H9 (cell line): ENCODE results near the gene RAI1. TPM values are rescaled to one million over a fixed set of nuclear protein-coding genes. Genes with fewer than 3 reads are reported as not detected.

Source experiments
- DNase-seq: peaks from one replicate; pipeline ENCODE4 v3.0.0-alpha.2; 2017
- H2AFZ ChIP-seq: one replicate; pipeline ENCODE4 v1.6.1; 2013; ENCODE audit warnings: mild to moderate bottlenecking, low read length, control low read depth, moderate library complexity
- H2AK5ac ChIP-seq: 2 replicates; pipeline ENCODE4 v1.6.1; 2013; ENCODE audit warnings: low read length, control low read depth, mixed read lengths; ENCODE audit not compliant: insufficient read length
- H2BK120ac ChIP-seq: one replicate; pipeline ENCODE4 v1.6.1; 2013; ENCODE audit warnings: low read depth, mild to moderate bottlenecking, low read length, control low read depth, inconsistent platforms; ENCODE audit not compliant: poor library complexity, severe bottlenecking
- H2BK12ac ChIP-seq: 2 replicates; pipeline ENCODE4 v1.6.1; 2013; ENCODE audit warnings: low read length, control low read depth, mixed read lengths, low read depth; ENCODE audit not compliant: insufficient read length
- H2BK15ac ChIP-seq: 2 replicates; pipeline ENCODE4 v1.6.1; 2013; ENCODE audit warnings: low read depth, low read length, control low read depth
- H2BK20ac ChIP-seq: one replicate; pipeline ENCODE4 v1.6.1; 2013; ENCODE audit warnings: low read depth, mild to moderate bottlenecking, low read length, control low read depth, inconsistent platforms; ENCODE audit not compliant: poor library complexity, severe bottlenecking
- H2BK5ac ChIP-seq: 2 replicates; pipeline ENCODE4 v1.6.1; 2013; ENCODE audit warnings: low read length, control low read depth, mixed read lengths; ENCODE audit not compliant: insufficient read length
- H3K14ac ChIP-seq: 2 replicates; pipeline ENCODE4 v1.6.1; 2013; ENCODE audit warnings: low read length, control low read depth; ENCODE audit not compliant: insufficient read depth
- H3K18ac ChIP-seq: 2 replicates; pipeline ENCODE4 v1.6.1; 2013; ENCODE audit warnings: low read depth, mild to moderate bottlenecking, mixed read lengths, low read length, control low read depth; ENCODE audit not compliant: insufficient read length
- H3K23ac ChIP-seq: 2 replicates; pipeline ENCODE4 v1.6.1; 2013; ENCODE audit warnings: low read length, control low read depth, mixed read lengths, low read depth; ENCODE audit not compliant: insufficient read length
- H3K23me2 ChIP-seq: 2 replicates; pipeline ENCODE4 v1.6.1; 2013; ENCODE audit warnings: low read depth, mild to moderate bottlenecking, mixed read lengths, low read length, control low read depth; ENCODE audit not compliant: insufficient read length, poor library complexity, severe bottlenecking
- H3K27ac ChIP-seq: 2 replicates; pipeline ENCODE4 v1.5.1; 2013; ENCODE audit warnings: low read length, control low read depth, mixed read lengths, low read depth; ENCODE audit not compliant: insufficient read length
- H3K27me3 ChIP-seq: 2 replicates; pipeline ENCODE4 v1.6.1; 2013; ENCODE audit warnings: low read length, control low read depth, inconsistent platforms; ENCODE audit not compliant: insufficient read depth
- H3K4ac ChIP-seq: 2 replicates; pipeline ENCODE4 v1.6.1; 2013; ENCODE audit warnings: low read depth, mild to moderate bottlenecking, control low read depth, inconsistent platforms, low read length, moderate library complexity
- H3K4me1 ChIP-seq: 2 replicates; pipeline ENCODE4 v1.6.1; 2013; ENCODE audit warnings: low read length, control low read depth, inconsistent platforms; ENCODE audit not compliant: insufficient read depth
- H3K4me2 ChIP-seq: 2 replicates; pipeline ENCODE4 v1.6.1; 2013; ENCODE audit warnings: low read length, control low read depth, mixed read lengths; ENCODE audit not compliant: insufficient read length, insufficient read depth
- H3K56ac ChIP-seq: 2 replicates; pipeline ENCODE4 v1.6.1; 2013; ENCODE audit warnings: low read depth, mild to moderate bottlenecking, mixed read lengths, low read length, control low read depth; ENCODE audit not compliant: insufficient read length
- H3K79me1 ChIP-seq: 2 replicates; pipeline ENCODE4 v1.6.1; 2013; ENCODE audit warnings: low read depth, mild to moderate bottlenecking, moderate library complexity, low read length, control low read depth, inconsistent platforms; ENCODE audit not compliant: insufficient read depth, poor library complexity, severe bottlenecking
- H3K79me2 ChIP-seq: 2 replicates; pipeline ENCODE4 v1.6.1; 2013; ENCODE audit warnings: low read length, control low read depth, inconsistent platforms; ENCODE audit not compliant: insufficient read depth
- H3K9ac ChIP-seq: 2 replicates; pipeline ENCODE4 v1.6.1; 2013; ENCODE audit warnings: low read length, control low read depth, mixed read lengths; ENCODE audit not compliant: insufficient read length; ENCODE audit errors: extremely low read depth
- H3K9me3 ChIP-seq: one replicate; pipeline ENCODE4 v1.6.1; 2013; ENCODE audit warnings: low read depth, low read length, inconsistent platforms; ENCODE audit not compliant: control insufficient read depth
- H3T11ph ChIP-seq: one replicate; pipeline ENCODE4 v1.6.1; 2013; ENCODE audit warnings: mild to moderate bottlenecking, low read length, control low read depth, inconsistent platforms
- H4K20me1 ChIP-seq: one replicate; pipeline ENCODE4 v1.6.1; 2013; ENCODE audit not compliant: control insufficient read depth, insufficient read length, insufficient read depth
- H4K5ac ChIP-seq: 2 replicates; pipeline ENCODE4 v1.6.1; 2013; ENCODE audit warnings: low read depth, mild to moderate bottlenecking, mixed read lengths, low read length, control low read depth; ENCODE audit not compliant: insufficient read length
- H4K8ac ChIP-seq: replicated peaks from 2 replicates; pipeline ENCODE4 v1.6.1; 2013; ENCODE audit warnings: low read length, control low read depth, mixed read lengths, low read depth; ENCODE audit not compliant: insufficient read length
- H4K91ac ChIP-seq: 2 replicates; pipeline ENCODE4 v1.6.1; 2013; ENCODE audit warnings: low read depth, mild to moderate bottlenecking, moderate library complexity, mixed read lengths, low read length, control low read depth; ENCODE audit not compliant: insufficient read length
- H3K27ac Mint-ChIP-seq, 3 experiments: 2 replicates in 2 of 3; 3 replicates in 1 of 3; pipeline ENCODE4 v1.8.0; 2020 to 2021; ENCODE audit warnings: mixed read lengths in 3 of 3, mild to moderate bottlenecking in 1 of 3, moderate library complexity in 1 of 3
- H3K27me3 Mint-ChIP-seq: 2 replicates; pipeline ENCODE4 v1.8.0; 2021; ENCODE audit warnings: low read depth, mild to moderate bottlenecking, moderate library complexity, mixed read lengths
- H3K36me3 Mint-ChIP-seq, 3 experiments: 2 replicates in 2 of 3; 3 replicates in 1 of 3; pipeline ENCODE4 v1.8.0; 2020 to 2021; ENCODE audit warnings: low read depth in 3 of 3, mixed read lengths in 3 of 3; ENCODE audit not compliant: insufficient read depth in 1 of 3
- H3K4me1 Mint-ChIP-seq, 2 experiments: 2 replicates each; pipeline ENCODE4 v1.8.0; 2020; ENCODE audit warnings: mixed read lengths in 2 of 2
- H3K4me3 Mint-ChIP-seq, 2 experiments: 2 replicates in 1 of 2; 3 replicates in 1 of 2; pipeline ENCODE4 v1.8.0; 2020 to 2021; ENCODE audit warnings: mild to moderate bottlenecking in 2 of 2, mixed read lengths in 2 of 2, moderate library complexity in 1 of 2
- H3K9me3 Mint-ChIP-seq, 2 experiments: 2 replicates in 1 of 2; 3 replicates in 1 of 2; pipeline ENCODE4 v1.8.0; 2020; ENCODE audit warnings: mild to moderate bottlenecking in 2 of 2, mixed read lengths in 2 of 2, moderate library complexity in 1 of 2
- CTCF ChIP-seq: fragments of 200-600 bp; sonication (generic); conservative IDR thresholded peaks from 3 replicates; pipeline ENCODE4 v1.8.0; 2021; ENCODE audit warnings: antibody characterized with exemption, mild to moderate bottlenecking
- WGBS: extraction: QIAGEN DNeasy Blood & Tissue Kit; methylation state at CpG from one replicate; pipeline ENCODE4 v1.1.7; 2013; ENCODE audit warnings: missing lambda C conversion rate, low lambda C conversion rate, mixed read lengths; ENCODE audit not compliant: insufficient read length; ENCODE audit errors: extremely low coverage; 5-methylcytosine and 5-hydroxymethylcytosine counted together
- total RNA-seq: library from RNA; stranded (reverse); gene quantifications from 2 replicates; pipeline ENCODE4 v1.2.1, GENCODE V29; 2021

The RAI1 gene
- total RNA-seq, 1 experiment from 2014 or later: 1.5 TPM

DNA sequence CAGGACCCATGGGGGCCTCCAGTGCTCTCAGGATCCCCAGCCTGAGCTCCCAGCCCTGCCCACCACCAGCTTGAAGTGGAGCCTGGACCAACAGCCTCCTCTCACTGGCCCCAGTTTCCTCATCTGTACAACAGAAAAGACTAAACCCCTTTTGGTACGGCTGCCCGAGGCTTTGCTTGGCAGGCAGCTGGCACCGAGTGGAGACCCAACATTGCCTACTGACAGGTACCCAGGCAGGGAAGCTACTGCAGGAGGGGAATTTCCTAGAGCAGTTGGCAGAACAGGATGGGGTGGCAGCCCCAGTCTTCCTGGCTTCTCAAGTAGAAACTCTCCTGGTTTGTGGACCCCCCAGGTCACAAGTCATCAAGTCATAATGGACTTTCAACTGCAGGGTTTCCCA lies 141.4 kb downstream of the RAI1 start:
- Histone ChIP-seq H3K4ac (no peak overlapping the region), H3K18ac (no peak overlapping the region), H3K4me2 (no peak overlapping the region), H3K4me1 (peaks cover 11% of the 10 kb centered on the region), H3T11ph (no peak overlapping the region), H3K14ac (no peak overlapping the region), H2BK5ac (no peak overlapping the region), H2BK12ac (no peak overlapping the region), H2BK20ac (no peak overlapping the region), H3K27ac (no peak overlapping the region), H2BK120ac (no peak overlapping the region), H2BK15ac (no peak overlapping the region), H3K79me2 (peaks cover 6% of the 10 kb centered on the region; the same call in 1 of the 2 replicates), H3K9me3 (no peaks in the 10 kb centered on the region), H4K8ac (no peak overlapping the region), H3K56ac (no peak overlapping the region), H3K79me1 (peaks cover 13% of the 10 kb centered on the region), H4K91ac (no peak overlapping the region), H4K20me1 (peaks cover 2% of the 10 kb centered on the region), H2AFZ (no peak overlapping the region), H3K23ac (no peak overlapping the region), H4K5ac (no peak overlapping the region), H3K27me3 (no peaks in the 10 kb centered on the region), H2AK5ac (no peak overlapping the region), H3K23me2 (peaks cover 9% of the 10 kb centered on the region), H3K9ac (no peak overlapping the region)
- no peaks in the 10 kb centered on the region for H3K27me3 Mint-ChIP-seq
- H3K27ac Mint-ChIP-seq: no peak overlapping the region
- peaks cover 22 to 42% (median 40%) of the 10 kb centered on the region in 3 experiments for H3K36me3 Mint-ChIP-seq
- H3K4me1 Mint-ChIP-seq: peaks cover 49 to 80% of the 10 kb centered on the region in 2 experiments
- DNase-seq: no peak
- H3K4me3 Mint-ChIP-seq: peak overlapping the region; percentile 40 to 67; a peak in 2 of 5 replicates
- no peak for TF ChIP-seq CTCF
- no peaks in the 10 kb centered on the region for H3K9me3 Mint-ChIP-seq
- no CpG with 5 or more reads among the region's 3 CpGs for WGBS
